Measurements from ENCODE around the gene LRRC26.

Gene LRRC26

GRCh38 chr9:137150617-137151457 is 19.0 kb downstream of the LRRC26 start:
- no peaks in the 10 kb centered on the region for H3K36me3 ChIP-seq (replicated peaks)
- H3K9me3 ChIP-seq: no peaks in the 10 kb centered on the region
- H3K4me1 ChIP-seq: peaks cover 11% of the 10 kb centered on the region
- no peak overlapping the region for H3K4me3 ChIP-seq
- DNase-seq (ENCODE audit: low spot score in 2 of 2): peak; percentile 71 to 98
- peaks cover 7% of the 10 kb centered on the region for H3K27me3 ChIP-seq (ENCODE audit: low read depth)
- in situ Hi-C loops (cut with MboI; ENCODE audit: low sequenced_read_pairs): no loop called here

GRCh38 chr9:137149942-137150616 is 19.8 kb downstream of the LRRC26 start:
- in situ Hi-C loops (cut with MboI; ENCODE audit: low sequenced_read_pairs): no loop called here
- H3K4me3 ChIP-seq: peak overlapping the region; percentile 18
- DNase-seq (ENCODE audit: low spot score in 2 of 2): peak in 1 of 2 experiments; percentile 83
- no peaks in the 10 kb centered on the region for H3K9me3 ChIP-seq
- peaks cover 9% of the 10 kb centered on the region for H3K27me3 ChIP-seq (ENCODE audit: low read depth)
- H3K36me3 ChIP-seq (replicated peaks): no peaks in the 10 kb centered on the region
- H3K4me1 ChIP-seq: peaks cover 11% of the 10 kb centered on the region

GRCh38 chr9:137149363-137149762 is 20.5 kb downstream of the LRRC26 start:
- Histone ChIP-seq H3K9me3 (no peaks in the 10 kb centered on the region), H3K4me3 (peak overlapping the region; percentile 18), H3K36me3 (replicated peaks) (no peaks in the 10 kb centered on the region), H3K4me1 (peaks cover 11% of the 10 kb centered on the region), H3K27me3 (ENCODE audit: low read depth) (peaks cover 9% of the 10 kb centered on the region)
- no peak for DNase-seq (ENCODE audit: low spot score in 2 of 2)
- in situ Hi-C loops (cut with MboI; ENCODE audit: low sequenced_read_pairs): no loop called here

- no peak overlapping the region for H3K4me3 ChIP-seq
- no peaks in the 10 kb centered on the region for H3K9me3 ChIP-seq
- H3K4me1 ChIP-seq: peaks cover 11% of the 10 kb centered on the region
- no peaks in the 10 kb centered on the region for H3K36me3 ChIP-seq (replicated peaks)
- no peak for DNase-seq (ENCODE audit: low spot score in 2 of 2)
- in situ Hi-C loops (cut with MboI; ENCODE audit: low sequenced_read_pairs): no loop called here
- peaks cover 15% of the 10 kb centered on the region for H3K27me3 ChIP-seq (ENCODE audit: low read depth)
Observed at GRCh38 chr9:137148661-137149060, 21.2 kb downstream of the LRRC26 start.

GRCh38 chr9:137148242-137148641 is 21.6 kb downstream of the LRRC26 start:
- H3K36me3 ChIP-seq (replicated peaks): no peaks in the 10 kb centered on the region
- no peak for DNase-seq (ENCODE audit: low spot score in 2 of 2)
- in situ Hi-C loops (cut with MboI; ENCODE audit: low sequenced_read_pairs): no loop called here
- no peaks in the 10 kb centered on the region for H3K9me3 ChIP-seq
- no peak overlapping the region for H3K4me3 ChIP-seq
- peaks cover 11% of the 10 kb centered on the region for H3K4me1 ChIP-seq
- peaks cover 19% of the 10 kb centered on the region for H3K27me3 ChIP-seq (ENCODE audit: low read depth)

GRCh38 chr9:137147793-137148160 is 22.1 kb downstream of the LRRC26 start:
- DNase-seq (ENCODE audit: low spot score in 2 of 2): no peak
- Histone ChIP-seq H3K4me1 (peaks cover 11% of the 10 kb centered on the region), H3K36me3 (replicated peaks) (no peaks in the 10 kb centered on the region), H3K9me3 (no peaks in the 10 kb centered on the region), H3K4me3 (no peak overlapping the region), H3K27me3 (ENCODE audit: low read depth) (peaks cover 24% of the 10 kb centered on the region)
- in situ Hi-C loops (cut with MboI; ENCODE audit: low sequenced_read_pairs): no loop called here

GRCh38 chr9:137147091-137147792 is 22.6 kb downstream of the LRRC26 start:
- H3K27me3 ChIP-seq (ENCODE audit: low read depth): peaks cover 27% of the 10 kb centered on the region
- H3K9me3 ChIP-seq: no peaks in the 10 kb centered on the region
- in situ Hi-C loops (cut with MboI; ENCODE audit: low sequenced_read_pairs): no loop called here

GRCh38 chr9:137146527-137146918 is 23.3 kb downstream of the LRRC26 start:
- H3K27me3 ChIP-seq (ENCODE audit: low read depth): peaks cover 34% of the 10 kb centered on the region
- H3K4me1 ChIP-seq: peaks cover 10% of the 10 kb centered on the region
- DNase-seq (ENCODE audit: low spot score in 2 of 2): no peak
- no peaks in the 10 kb centered on the region for H3K36me3 ChIP-seq (replicated peaks)
- no peak overlapping the region for H3K4me3 ChIP-seq
- in situ Hi-C loops (cut with MboI; ENCODE audit: low sequenced_read_pairs): no loop called here
- H3K9me3 ChIP-seq: no peaks in the 10 kb centered on the region

More at GRCh38 chr9:137147091-137147792, 22.6 kb downstream of the LRRC26 start:
- H3K4me3 ChIP-seq: no peak overlapping the region
- DNase-seq (ENCODE audit: low spot score in 2 of 2): no peak
- peaks cover 11% of the 10 kb centered on the region for H3K4me1 ChIP-seq
- H3K36me3 ChIP-seq (replicated peaks): no peaks in the 10 kb centered on the region

GRCh38 chr9:137145731-137146526 is 23.9 kb downstream of the LRRC26 start:
- no peaks in the 10 kb centered on the region for H3K36me3 ChIP-seq (replicated peaks)
- H3K9me3 ChIP-seq: no peaks in the 10 kb centered on the region
- H3K4me3 ChIP-seq: no peak overlapping the region
- DNase-seq (ENCODE audit: low spot score in 2 of 2): no peak
- peaks cover 8% of the 10 kb centered on the region for H3K4me1 ChIP-seq
- in situ Hi-C loops (cut with MboI; ENCODE audit: low sequenced_read_pairs): no loop called here
- peaks cover 40% of the 10 kb centered on the region for H3K27me3 ChIP-seq (ENCODE audit: low read depth)

GRCh38 chr9:137143459-137143858 is 26.4 kb downstream of the LRRC26 start:
- H3K36me3 ChIP-seq (replicated peaks): no peaks in the 10 kb centered on the region
- peaks cover 62% of the 10 kb centered on the region for H3K27me3 ChIP-seq (ENCODE audit: low read depth)
- H3K4me1 ChIP-seq: no peaks in the 10 kb centered on the region
- in situ Hi-C loops (cut with MboI; ENCODE audit: low sequenced_read_pairs): no loop called here
- no peak overlapping the region for H3K4me3 ChIP-seq
- H3K9me3 ChIP-seq: no peaks in the 10 kb centered on the region
- DNase-seq (ENCODE audit: low spot score in 2 of 2): no peak

GRCh38 chr9:137141976-137142936 is 27.6 kb downstream of the LRRC26 start:
- Histone ChIP-seq H3K27me3 (ENCODE audit: low read depth) (peaks cover 74% of the 10 kb centered on the region), H3K4me1 (no peaks in the 10 kb centered on the region), H3K4me3 (no peak overlapping the region), H3K36me3 (replicated peaks) (no peaks in the 10 kb centered on the region), H3K9me3 (no peaks in the 10 kb centered on the region)
- no peak for DNase-seq (ENCODE audit: low spot score in 2 of 2)
- in situ Hi-C loops (cut with MboI; ENCODE audit: low sequenced_read_pairs): no loop called here

- H3K27me3 ChIP-seq (ENCODE audit: low read depth): peaks cover 78% of the 10 kb centered on the region
Observed at GRCh38 chr9:137141050-137141810, 28.6 kb downstream of the LRRC26 start.

More at GRCh38 chr9:137141050-137141810, 28.6 kb downstream of the LRRC26 start:
- in situ Hi-C loops (cut with MboI; ENCODE audit: low sequenced_read_pairs): no loop called here
- no peaks in the 10 kb centered on the region for H3K36me3 ChIP-seq (replicated peaks)
- no peaks in the 10 kb centered on the region for H3K9me3 ChIP-seq
- DNase-seq (ENCODE audit: low spot score in 2 of 2): no peak
- H3K4me1 ChIP-seq: no peaks in the 10 kb centered on the region
- no peak overlapping the region for H3K4me3 ChIP-seq

Measured in HAP-1 (cell line).